CD8-positive, alpha-beta memory T cell (primary cell): Measurements from ENCODE around the gene SLC9A5. TPM values are rescaled to one million over a fixed set of nuclear protein-coding genes. Genes with fewer than 3 reads are reported as not detected.

ENCODE experiments used
- CTCF ChIA-PET: fragments of 350-600 bp; sonication (Branson Sonifier 250); formaldehyde crosslinking; loops from one replicate; lab custom pipeline; 2021; ENCODE audit warnings: antibody characterized with exemption; lab: Charles Lee
- POLR2A ChIA-PET: fragments of 350-600 bp; sonication (Branson Sonifier 250); formaldehyde crosslinking; loops from one replicate; lab custom pipeline; 2021; ENCODE audit warnings: antibody characterized with exemption; lab: Charles Lee
- DNase-seq, 5 donors: peaks; one replicate each; pipeline versions ENCODE4 v3.0.0 to v3.0.0-alpha.2; 2020 to 2022; ENCODE audit warnings: mixed read lengths in 1 of 5
- H3K27ac ChIP-seq: one replicate; pipeline ENCODE4 v1.7.0; 2013; ENCODE audit warnings: low read depth, mild to moderate bottlenecking, low read length, moderate library complexity
- H3K27me3 ChIP-seq: 2 replicates; pipeline ENCODE4 v1.7.0; 2013; ENCODE audit warnings: low read length, mild to moderate bottlenecking; ENCODE audit not compliant: insufficient read depth, poor library complexity, severe bottlenecking
- H3K36me3 ChIP-seq: 2 replicates; pipeline ENCODE4 v1.7.0; 2013; ENCODE audit warnings: mild to moderate bottlenecking, low read length, moderate library complexity; ENCODE audit not compliant: insufficient read depth
- H3K4me1 ChIP-seq: 2 replicates; pipeline ENCODE4 v1.7.0; 2013; ENCODE audit warnings: mild to moderate bottlenecking, low read length, moderate library complexity; ENCODE audit not compliant: insufficient read depth
- H3K4me3 ChIP-seq: 2 replicates; pipeline ENCODE4 v1.7.0; 2013; ENCODE audit warnings: mild to moderate bottlenecking, low read length
- H3K9me3 ChIP-seq: 2 replicates; pipeline ENCODE4 v1.7.0; 2013; ENCODE audit warnings: mild to moderate bottlenecking, low read length
- H3K27ac Mint-ChIP-seq, 8 donors: one replicate each; pipeline ENCODE4 v1.8.0; 2020 to 2021; ENCODE audit warnings: mixed read lengths in 8 of 8, mild to moderate bottlenecking in 6 of 8, inconsistent platforms in 3 of 8, moderate library complexity in 3 of 8
- H3K27me3 Mint-ChIP-seq, 2 donors: one replicate each; pipeline ENCODE4 v1.8.0; 2020 to 2021; ENCODE audit warnings: mixed read lengths in 2 of 2, mild to moderate bottlenecking in 1 of 2, moderate library complexity in 1 of 2
- H3K36me3 Mint-ChIP-seq, 3 donors: one replicate each; pipeline ENCODE4 v1.8.0; 2020 to 2021; ENCODE audit warnings: mixed read lengths in 3 of 3, inconsistent platforms in 1 of 3, mild to moderate bottlenecking in 1 of 3
- H3K4me1 Mint-ChIP-seq, 3 donors: one replicate each; pipeline ENCODE4 v1.8.0; 2020 to 2021; ENCODE audit warnings: mixed read lengths in 3 of 3, inconsistent platforms in 1 of 3, mild to moderate bottlenecking in 1 of 3
- H3K4me3 Mint-ChIP-seq, 7 donors: one replicate each; pipeline ENCODE4 v1.8.0; 2020 to 2021; ENCODE audit warnings: mixed read lengths in 7 of 7, mild to moderate bottlenecking in 6 of 7, moderate library complexity in 4 of 7, inconsistent platforms in 2 of 7
- H3K9me3 Mint-ChIP-seq, 5 donors: one replicate each; pipeline ENCODE4 v1.8.0; 2020 to 2022; ENCODE audit warnings: mixed read lengths in 5 of 5, mild to moderate bottlenecking in 3 of 5, moderate library complexity in 2 of 5, inconsistent platforms in 1 of 5
- polyA plus RNA-seq: library from polyadenylated mRNA; unstranded; fragments of 300-500 nt; fragmentation: Illumina TruSeq; gene quantifications from one replicate; pipeline ENCODE4 v1.2.3, GENCODE V29; 2021
- total RNA-seq, 2 experiments: library from RNA; stranded (reverse); gene quantifications; one replicate each; pipeline ENCODE4 v1.2.3, GENCODE V29; 2021

The SLC9A5 gene
- total RNA-seq (1 to 10 TPM; 5.2 TPM), polyA plus RNA-seq (not detected)

- H3K4me1 ChIP-seq: peaks cover 45% of the 10 kb centered on the region
- POLR2A ChIA-PET: interaction anchor here (0.5 to 2.0 kb wide), 3 partner anchors 22 to 750 kb away, joined by 3 to 5 read pairs (median 3); partner anchors contain the start of gene TMEM208
- DNase-seq: peak; percentile 17 to 54 (median 30)
- peak within 1 kb of the TSS; percentile 29 for H3K27ac ChIP-seq
- no peaks in the 10 kb centered on the region for H3K9me3 ChIP-seq
- peak within 1 kb of the TSS; percentile 54 to 97 (median 90) for H3K27ac Mint-ChIP-seq
- no peaks in the 10 kb centered on the region for H3K27me3 ChIP-seq
- H3K36me3 Mint-ChIP-seq: peaks cover 0 to 4% (median 0%) of the 10 kb centered on the region in 3 donors
- no peaks in the 10 kb centered on the region for H3K27me3 Mint-ChIP-seq
- peak within 1 kb of the TSS; percentile 73 for H3K4me3 ChIP-seq
- H3K36me3 ChIP-seq: no peaks in the 10 kb centered on the region
- H3K4me3 Mint-ChIP-seq: peak within 1 kb of the TSS; percentile 82 to 97 (median 91)
- H3K4me1 Mint-ChIP-seq: peaks cover 31 to 54% (median 50%) of the 10 kb centered on the region in 3 donors
- CTCF ChIA-PET: interaction anchor here (1.2 to 1.3 kb wide), 2 partner anchors 13 to 56 kb away, joined by 3 to 4 read pairs; partner anchors contain the start of gene E2F4
- H3K9me3 Mint-ChIP-seq: no peaks in the 10 kb centered on the region
These were observed at the start of gene SLC9A5 for GRCh38 chr16:67248401-67249177. TSS of gene SLC9A5 (plus strand) at chr16:67248979. CDS start at chr16:67249015, 36 bp downstream.

GRCh38 chr16:67199011-67199807, 49.6 kb upstream of the SLC9A5 start, which contains the start of gene ELMO3:
TSS of gene ELMO3 (plus strand) at chr16:67199131. CDS start at chr16:67199327, 196 bp downstream.
- peak within 1 kb of the TSS in 4 of 8 donors; percentile 20 to 79 (median 56) for H3K27ac Mint-ChIP-seq

GRCh38 chr16:67199808-67200198, 49.0 kb upstream of the SLC9A5 start:
- Histone ChIP-seq H3K4me1 (no peaks in the 10 kb centered on the region), H3K9me3 (no peaks in the 10 kb centered on the region), H3K27ac (no peak overlapping the region), H3K36me3 (peaks cover 36% of the 10 kb centered on the region), H3K27me3 (no peaks in the 10 kb centered on the region), H3K4me3 (no peak overlapping the region)
- peaks cover 9 to 28% (median 22%) of the 10 kb centered on the region in 3 donors for H3K4me1 Mint-ChIP-seq
- H3K27me3 Mint-ChIP-seq: no peaks in the 10 kb centered on the region
- DNase-seq: no peak
- peaks cover 8 to 78% (median 11%) of the 10 kb centered on the region in 3 donors for H3K36me3 Mint-ChIP-seq
- H3K27ac Mint-ChIP-seq: peak overlapping the region in 1 of 8 donors; percentile 20
- no peak overlapping the region for H3K4me3 Mint-ChIP-seq
- POLR2A ChIA-PET: no interaction called here
- CTCF ChIA-PET: no interaction called here
- H3K9me3 Mint-ChIP-seq: no peaks in the 10 kb centered on the region

More at GRCh38 chr16:67199011-67199807, 49.6 kb upstream of the SLC9A5 start, which contains the start of gene ELMO3:
- H3K27me3 ChIP-seq: no peaks in the 10 kb centered on the region
- no peak for DNase-seq
- Mint-ChIP-seq H3K4me3 (peak within 1 kb of the TSS in 1 of 7 donors; percentile 7), H3K4me1 (peaks cover 10 to 34% (median 25%) of the 10 kb centered on the region in 3 donors), H3K27me3 (no peaks in the 10 kb centered on the region), H3K36me3 (peaks cover 8 to 83% (median 11%) of the 10 kb centered on the region in 3 donors), H3K9me3 (no peaks in the 10 kb centered on the region)
- H3K9me3 ChIP-seq: no peaks in the 10 kb centered on the region
- H3K36me3 ChIP-seq: peaks cover 42% of the 10 kb centered on the region
- ChIA-PET POLR2A (no interaction called here), CTCF (no interaction called here)
- H3K4me3 ChIP-seq: no peak within 1 kb of the TSS
- no peaks in the 10 kb centered on the region for H3K4me1 ChIP-seq
- no peak within 1 kb of the TSS for H3K27ac ChIP-seq

GRCh38 chr16:67200491-67200890, 48.3 kb upstream of the SLC9A5 start:
- H3K36me3 ChIP-seq: peaks cover 29% of the 10 kb centered on the region
- POLR2A ChIA-PET: interaction anchor here (0.6 kb wide), 1 partner anchor 170 kb away, joined by 4 read pairs; no protein-coding TSS in a partner anchor

GRCh38 chr16:67201411-67202345, 47.1 kb upstream of the SLC9A5 start:
- Histone ChIP-seq H3K4me1 (no peaks in the 10 kb centered on the region), H3K36me3 (peaks cover 17% of the 10 kb centered on the region), H3K9me3 (no peaks in the 10 kb centered on the region), H3K4me3 (no peak overlapping the region), H3K27ac (no peak overlapping the region), H3K27me3 (no peaks in the 10 kb centered on the region)
- CTCF ChIA-PET: no interaction called here
- Mint-ChIP-seq H3K4me1 (peaks cover 2 to 10% (median 3%) of the 10 kb centered on the region in 3 donors), H3K27me3 (no peaks in the 10 kb centered on the region), H3K27ac (no peak overlapping the region), H3K9me3 (no peaks in the 10 kb centered on the region), H3K36me3 (peaks cover 2 to 60% (median 2%) of the 10 kb centered on the region in 3 donors), H3K4me3 (no peak overlapping the region)
- DNase-seq: no peak
- POLR2A ChIA-PET: interaction anchor here (0.5 kb wide), 1 partner anchor 66 kb away, joined by 8 read pairs; no protein-coding TSS in a partner anchor

More at GRCh38 chr16:67200491-67200890, 48.3 kb upstream of the SLC9A5 start:
- Mint-ChIP-seq H3K27me3 (no peaks in the 10 kb centered on the region), H3K27ac (peak overlapping the region in 1 of 8 donors; percentile 60), H3K4me3 (no peak overlapping the region), H3K4me1 (peaks cover 9 to 21% (median 15%) of the 10 kb centered on the region in 3 donors), H3K36me3 (peaks cover 8 to 72% (median 11%) of the 10 kb centered on the region in 3 donors), H3K9me3 (no peaks in the 10 kb centered on the region)
- Histone ChIP-seq H3K27ac (no peak overlapping the region), H3K9me3 (no peaks in the 10 kb centered on the region), H3K27me3 (no peaks in the 10 kb centered on the region), H3K4me1 (no peaks in the 10 kb centered on the region), H3K4me3 (no peak overlapping the region)
- CTCF ChIA-PET: no interaction called here
- no peak for DNase-seq

GRCh38 chr16:67202426-67202825, 46.4 kb upstream of the SLC9A5 start:
- Mint-ChIP-seq H3K36me3 (peaks cover 0 to 52% (median 0%) of the 10 kb centered on the region in 3 donors), H3K4me3 (no peak overlapping the region), H3K4me1 (peaks cover 0 to 5% (median 0%) of the 10 kb centered on the region in 3 donors), H3K9me3 (no peaks in the 10 kb centered on the region), H3K27me3 (no peaks in the 10 kb centered on the region), H3K27ac (peak overlapping the region in 1 of 8 donors; percentile 68)
- ChIA-PET POLR2A (interaction anchor here (0.5 kb wide), 1 partner anchor 65 kb away, joined by 8 read pairs; no protein-coding TSS in a partner anchor), CTCF (no interaction called here)
- Histone ChIP-seq H3K27ac (no peak overlapping the region), H3K4me1 (no peaks in the 10 kb centered on the region), H3K9me3 (no peaks in the 10 kb centered on the region), H3K27me3 (no peaks in the 10 kb centered on the region), H3K36me3 (peaks cover 9% of the 10 kb centered on the region), H3K4me3 (no peak overlapping the region)
- no peak for DNase-seq

GRCh38 chr16:67202956-67203493, 45.8 kb upstream of the SLC9A5 start:
- Mint-ChIP-seq H3K36me3 (peaks cover 0 to 46% (median 0%) of the 10 kb centered on the region in 3 donors), H3K27me3 (no peaks in the 10 kb centered on the region), H3K9me3 (no peaks in the 10 kb centered on the region), H3K4me3 (no peak overlapping the region), H3K27ac (peak overlapping the region in 1 of 8 donors; percentile 58), H3K4me1 (peaks cover 0 to 5% (median 0%) of the 10 kb centered on the region in 3 donors)
- H3K27me3 ChIP-seq: no peaks in the 10 kb centered on the region
- H3K4me3 ChIP-seq: no peak overlapping the region
- H3K4me1 ChIP-seq: no peaks in the 10 kb centered on the region
- no peak for DNase-seq
- no peak overlapping the region for H3K27ac ChIP-seq
- CTCF ChIA-PET: no interaction called here
- POLR2A ChIA-PET: no interaction called here
- no peaks in the 10 kb centered on the region for H3K9me3 ChIP-seq
- peaks cover 3% of the 10 kb centered on the region for H3K36me3 ChIP-seq
